Keratinocyte (primary cell): ENCODE results near the gene FNBP1. TPM values are rescaled to one million over a fixed set of nuclear protein-coding genes. Genes with fewer than 3 reads are reported as not detected.

Source experiments
- DNase-seq: peaks from one replicate; pipeline ENCODE4 v3.0.0-alpha.2; 2011; ENCODE audit warnings: low read depth, missing footprints, low spot score
- FAIRE-seq: peaks from 2 replicates; lab custom pipeline; 2011; peaks lifted over from hg19 to GRCh38; lab: Jason Lieb, UNC
- H2AFZ ChIP-seq: 2 replicates; pipeline ENCODE4 v1.6.0; 2012; ENCODE audit warnings: low read length, control low read depth, inconsistent platforms; ENCODE audit not compliant: control insufficient read depth
- H3K27ac ChIP-seq: 2 replicates; pipeline ENCODE4 v1.5.1; 2011; ENCODE audit warnings: low read length; ENCODE audit not compliant: control insufficient read depth, insufficient read depth
- H3K27me3 ChIP-seq: 3 replicates; pipeline ENCODE4 v1.6.0; 2011; ENCODE audit warnings: low read length; ENCODE audit not compliant: control insufficient read depth, insufficient read depth; ENCODE audit errors: extremely low read depth
- H3K36me3 ChIP-seq, 2 experiments: 2 replicates in 1 of 2; 3 replicates in 1 of 2; pipeline ENCODE4 v1.5.1; 2011; ENCODE audit warnings: low read length in 2 of 2, mild to moderate bottlenecking in 1 of 2; ENCODE audit not compliant: control insufficient read depth in 2 of 2, insufficient read depth in 2 of 2; ENCODE audit errors: extremely low read depth in 1 of 2
- H3K4me1 ChIP-seq: 3 replicates; pipeline ENCODE4 v1.5.1; 2011; ENCODE audit warnings: low read length; ENCODE audit not compliant: control insufficient read depth, insufficient read depth; ENCODE audit errors: extremely low read depth
- H3K4me2 ChIP-seq: 3 replicates; pipeline ENCODE4 v1.6.0; 2011; ENCODE audit warnings: low read depth, low read length; ENCODE audit not compliant: control insufficient read depth, insufficient read depth; ENCODE audit errors: extremely low read depth
- H3K4me3 ChIP-seq, 3 experiments: fragments of 200-600 bp in 1 of 3; sonication (generic) in 1 of 3; 2 replicates in 2 of 3; 3 replicates in 1 of 3; pipeline ENCODE4 v1.5.1; 2011 to 2016; ENCODE audit warnings: low read length in 3 of 3, mild to moderate bottlenecking in 3 of 3, control low read depth in 2 of 3, inconsistent platforms in 1 of 3, low read depth in 1 of 3, mixed read lengths in 1 of 3, mixed run types in 1 of 3, moderate library complexity in 1 of 3; ENCODE audit not compliant: control insufficient read depth in 2 of 3, insufficient read depth in 2 of 3; ENCODE audit errors: extremely low read depth in 1 of 3
- H3K79me2 ChIP-seq: 2 replicates; pipeline ENCODE4 v1.6.0; 2012; ENCODE audit warnings: low read length; ENCODE audit not compliant: control insufficient read depth, insufficient read depth
- H3K9ac ChIP-seq: 3 replicates; pipeline ENCODE4 v1.6.0; 2011; ENCODE audit warnings: low read length; ENCODE audit not compliant: control insufficient read depth, insufficient read depth; ENCODE audit errors: extremely low read depth
- H3K9me1 ChIP-seq: 3 replicates; pipeline ENCODE4 v1.6.0; 2011; ENCODE audit warnings: low read length; ENCODE audit not compliant: control insufficient read depth, insufficient read depth; ENCODE audit errors: extremely low read depth
- H3K9me3 ChIP-seq: 2 replicates; pipeline ENCODE4 v1.5.1; 2012; ENCODE audit warnings: low read depth, low read length; ENCODE audit not compliant: control insufficient read depth
- H4K20me1 ChIP-seq: 3 replicates; pipeline ENCODE4 v1.6.0; 2011; ENCODE audit warnings: low read length; ENCODE audit not compliant: control insufficient read depth, insufficient read depth; ENCODE audit errors: extremely low read depth
- EZH2 ChIP-seq: IDR thresholded peaks from one replicate; pipeline ENCODE4 v1.6.1; 2012; ENCODE audit warnings: inconsistent platforms, mild to moderate bottlenecking, low read length, moderate library complexity
- dilution Hi-C: fragments of 300-500 bp; cut with MboI; formaldehyde crosslinking; loops from one replicate; pipeline ENCODE4 v1.7.0; 2020; ENCODE audit warnings: low sequenced_read_pairs; ENCODE audit not compliant: extremely low pct_ligation_motif_present
- polyA plus RNA-seq, 5 experiments: library from polyadenylated mRNA; depleted of rRNA in 3 of 5; stranded (reverse) in 3 of 5; stranded (forward) in 1 of 5; unstranded in 1 of 5; fragments of >200 nt; gene quantifications; 1 replicate in 1 of 5; 2 replicates in 3 of 5; 3 replicates in 1 of 5; pipeline versions ENCODE4 v1.2.1 to v1.2.3, GENCODE V29; 2011 to 2012; ENCODE audit warnings: missing spikeins in 2 of 5, low read depth in 1 of 5, low replicate concordance in 1 of 5
- TF ChIP-seq, protein P1 (sequence below), 3 experiments: IDR thresholded peaks in 1 of 3; conservative IDR thresholded peaks in 1 of 3; optimal IDR thresholded peaks in 1 of 3; 2 replicates in 2 of 3; 3 replicates in 1 of 3; pipeline versions ENCODE3 to v1.5.1; 2011; ENCODE audit warnings: low read length in 3 of 3, mild to moderate bottlenecking in 3 of 3, moderate library complexity in 2 of 3, control low read depth in 1 of 3, inconsistent platforms in 1 of 3; ENCODE audit not compliant: insufficient read depth in 2 of 3; ENCODE audit errors: extremely low read depth in 1 of 3

The FNBP1 gene
- polyA plus RNA-seq, 1 donor (not counting 4 experiments of a cell fraction or from before 2014, with no cell fraction given), result 9.6 TPM

DNA sequence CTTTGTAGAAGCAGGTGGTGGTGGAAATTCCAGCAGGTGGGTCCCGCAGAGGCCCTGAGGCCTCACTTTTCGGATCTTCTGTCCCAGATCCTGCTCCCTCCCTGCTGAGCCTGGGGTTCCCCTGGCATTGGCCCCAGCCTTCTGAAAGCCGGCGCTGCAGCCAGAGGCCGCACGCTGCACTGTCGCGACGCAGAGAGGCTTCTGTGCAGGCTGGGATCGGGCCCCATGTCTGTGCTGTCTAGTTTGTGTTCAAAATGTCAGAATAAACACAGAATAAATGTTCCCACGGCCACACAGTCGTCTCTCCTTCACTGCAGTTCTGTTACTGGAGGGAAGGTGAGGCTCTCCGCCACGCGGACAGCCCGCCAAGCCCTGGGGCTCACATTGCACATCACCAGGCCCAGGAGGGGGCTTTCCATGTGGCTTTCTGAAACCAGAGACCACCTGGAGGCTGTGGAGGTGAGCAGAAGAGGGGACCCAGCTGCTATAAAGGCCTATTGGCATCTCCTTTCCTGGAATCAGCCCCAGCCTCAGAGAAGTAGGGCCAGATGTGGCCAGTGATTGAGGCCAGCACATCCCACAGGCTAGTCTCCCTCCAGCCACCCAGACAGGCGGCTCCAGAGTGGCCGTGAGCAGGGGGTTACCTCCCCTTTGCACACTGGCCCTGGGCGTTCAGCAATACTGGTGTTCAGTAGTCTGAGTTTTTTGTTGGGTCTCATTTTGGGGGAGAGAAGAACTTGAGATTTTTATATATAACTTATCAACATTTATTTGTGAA lies 161.3 kb downstream of the FNBP1 start:
- no peak overlapping the region for H2AFZ ChIP-seq
- H3K4me1 ChIP-seq, result peaks cover 21% of the 10 kb centered on the region
- H4K20me1 ChIP-seq, result no peaks in the 10 kb centered on the region
- no peak overlapping the region for H3K4me3 ChIP-seq
- FAIRE-seq, result no peak
- no peak for TF ChIP-seq EZH2
- TF ChIP-seq, protein P1, sequence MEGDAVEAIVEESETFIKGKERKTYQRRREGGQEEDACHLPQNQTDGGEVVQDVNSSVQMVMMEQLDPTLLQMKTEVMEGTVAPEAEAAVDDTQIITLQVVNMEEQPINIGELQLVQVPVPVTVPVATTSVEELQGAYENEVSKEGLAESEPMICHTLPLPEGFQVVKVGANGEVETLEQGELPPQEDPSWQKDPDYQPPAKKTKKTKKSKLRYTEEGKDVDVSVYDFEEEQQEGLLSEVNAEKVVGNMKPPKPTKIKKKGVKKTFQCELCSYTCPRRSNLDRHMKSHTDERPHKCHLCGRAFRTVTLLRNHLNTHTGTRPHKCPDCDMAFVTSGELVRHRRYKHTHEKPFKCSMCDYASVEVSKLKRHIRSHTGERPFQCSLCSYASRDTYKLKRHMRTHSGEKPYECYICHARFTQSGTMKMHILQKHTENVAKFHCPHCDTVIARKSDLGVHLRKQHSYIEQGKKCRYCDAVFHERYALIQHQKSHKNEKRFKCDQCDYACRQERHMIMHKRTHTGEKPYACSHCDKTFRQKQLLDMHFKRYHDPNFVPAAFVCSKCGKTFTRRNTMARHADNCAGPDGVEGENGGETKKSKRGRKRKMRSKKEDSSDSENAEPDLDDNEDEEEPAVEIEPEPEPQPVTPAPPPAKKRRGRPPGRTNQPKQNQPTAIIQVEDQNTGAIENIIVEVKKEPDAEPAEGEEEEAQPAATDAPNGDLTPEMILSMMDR (optimal IDR thresholded peaks at IDR 0.05 in 1 of 3, IDR thresholded peaks at IDR 0.05 in 1 of 3, conservative IDR thresholded peaks at IDR 0.05 in 1 of 3; ENCODE audit: extremely low read depth in 1 of 3, insufficient read depth in 2 of 3, low read length in 3 of 3), result no peak
- H3K9me1 ChIP-seq, result no peaks in the 10 kb centered on the region
- no peak overlapping the region for H3K4me2 ChIP-seq
- H3K9me3 ChIP-seq, result no peaks in the 10 kb centered on the region
- H3K27ac ChIP-seq, result no peak overlapping the region
- no peaks in the 10 kb centered on the region for H3K27me3 ChIP-seq
- no peak overlapping the region for H3K9ac ChIP-seq
- H3K79me2 ChIP-seq, result no peaks in the 10 kb centered on the region
- peaks cover 0 to 7% of the 10 kb centered on the region in 2 experiments for H3K36me3 ChIP-seq
- dilution Hi-C loops, result no loop called here
- DNase-seq, result no peak

DNA sequence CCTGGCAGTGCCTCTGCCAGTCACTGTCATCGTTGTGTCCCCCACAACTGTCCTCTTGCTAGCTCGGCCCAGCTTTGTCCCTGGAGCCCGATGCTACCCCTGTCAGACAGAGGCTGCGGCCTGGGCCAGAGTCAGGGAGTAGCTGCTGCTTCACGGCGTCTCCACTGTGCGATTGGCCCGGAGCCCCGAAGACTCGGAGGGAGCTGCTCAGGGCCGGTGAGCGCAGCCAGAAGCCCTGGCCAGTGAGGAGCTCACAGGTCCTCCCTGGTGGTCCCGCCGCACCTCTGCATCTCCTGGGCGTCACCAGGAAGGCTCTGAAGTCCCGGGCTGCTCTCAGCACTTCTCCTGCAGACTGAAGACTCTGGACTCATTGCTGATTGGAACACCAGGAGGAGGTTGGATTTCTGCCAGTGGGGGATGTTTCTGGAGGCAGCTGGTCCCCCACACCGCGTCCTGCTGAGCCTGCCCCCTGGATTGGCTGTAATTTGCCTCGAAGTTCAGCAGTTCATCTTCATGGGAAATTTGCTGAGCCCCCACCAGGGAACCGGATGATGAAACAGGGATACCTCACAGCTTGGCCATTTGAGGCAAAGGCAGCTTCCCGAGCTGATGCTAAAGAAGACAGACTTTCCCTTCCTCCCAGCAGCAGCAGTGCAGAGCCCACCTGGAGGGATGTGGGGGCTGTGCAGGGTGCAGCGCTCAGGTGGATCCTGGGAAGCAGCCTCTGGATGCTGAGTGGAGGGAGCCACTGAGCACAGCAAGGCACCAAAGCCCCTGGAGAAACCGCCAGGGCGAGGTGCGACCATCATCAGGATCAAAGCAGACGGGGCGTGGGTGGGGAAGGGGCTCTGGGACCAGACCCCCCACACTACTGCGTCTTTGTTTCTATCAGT lies 162.1 kb downstream of the FNBP1 start:
- Histone ChIP-seq H3K27me3 (no peaks in the 10 kb centered on the region), H2AFZ (no peak overlapping the region), H3K36me3 (peaks cover 0 to 8% of the 10 kb centered on the region in 2 experiments), H3K79me2 (no peaks in the 10 kb centered on the region), H4K20me1 (no peaks in the 10 kb centered on the region), H3K9me1 (no peaks in the 10 kb centered on the region), H3K9ac (no peak overlapping the region), H3K4me1 (peaks cover 17% of the 10 kb centered on the region), H3K9me3 (no peaks in the 10 kb centered on the region), H3K27ac (no peak overlapping the region), H3K4me2 (no peak overlapping the region), H3K4me3 (no peak overlapping the region)
- no peak for DNase-seq
- dilution Hi-C loops, result no loop called here
- TF ChIP-seq EZH2, result no peak
- TF ChIP-seq, protein P1 (optimal IDR thresholded peaks at IDR 0.05 in 1 of 3, IDR thresholded peaks at IDR 0.05 in 1 of 3, conservative IDR thresholded peaks at IDR 0.05 in 1 of 3; ENCODE audit: extremely low read depth in 1 of 3, insufficient read depth in 2 of 3, low read length in 3 of 3), result no peak
- FAIRE-seq, result no peak
